WTC11 (cell line): Measurements from ENCODE around the gene ATP1B3.

Experiments used
- CREB1 ChIP-seq: sonication (generic); formaldehyde crosslinking; IDR thresholded peaks from 2 replicates; pipeline ENCODE4 v1.8.0; 2023; ENCODE audit warnings: mild to moderate bottlenecking, missing genetic modification reagents
- GABPB1 ChIP-seq: sonication (generic); formaldehyde crosslinking; IDR thresholded peaks from 2 replicates; pipeline ENCODE4 v1.8.1; 2023; ENCODE audit warnings: mild to moderate bottlenecking, missing genetic modification reagents
- KAT7 ChIP-seq: sonication (generic); formaldehyde crosslinking; IDR thresholded peaks from 2 replicates; pipeline ENCODE4 v1.8.1; 2023; ENCODE audit warnings: missing genetic modification reagents, mild to moderate bottlenecking, borderline replicate concordance
- NFATC4 ChIP-seq: fragments of 250-450 bp; sonication (Bioruptor Pico); IDR thresholded peaks from 2 replicates; pipeline ENCODE4 v1.9.0; 2021; ENCODE audit warnings: mild to moderate bottlenecking
- NFE2L1 ChIP-seq: sonication (generic); formaldehyde crosslinking; IDR thresholded peaks from 2 replicates; pipeline ENCODE4 v1.8.1; 2023; ENCODE audit warnings: missing genetic modification reagents
- SMAD3 ChIP-seq: sonication (generic); formaldehyde crosslinking; IDR thresholded peaks from 2 replicates; pipeline ENCODE4 v1.8.0; 2022; ENCODE audit warnings: missing genetic modification reagents, mild to moderate bottlenecking, borderline replicate concordance
- ZNF138 ChIP-seq: sonication (generic); formaldehyde crosslinking; conservative IDR thresholded peaks from 2 replicates; pipeline ENCODE4 v1.8.1; 2022; ENCODE audit warnings: mild to moderate bottlenecking, moderate library complexity, missing genetic modification reagents
- TF ChIP-seq, protein P1 (sequence below): fragments of 250-450 bp; sonication (Bioruptor Pico); IDR thresholded peaks from 2 replicates; pipeline ENCODE4 v1.8.0; 2021; ENCODE audit warnings: mild to moderate bottlenecking
- TF ChIP-seq, protein P2 (sequence below): fragments of 250-450 bp; sonication (Bioruptor Pico); IDR thresholded peaks from 2 replicates; pipeline ENCODE4 v1.9.0; 2021; ENCODE audit warnings: mild to moderate bottlenecking
- TF ChIP-seq, protein P3 (sequence below): sonication (generic); formaldehyde crosslinking; IDR thresholded peaks from 2 replicates; pipeline ENCODE4 v1.8.1; 2023; ENCODE audit warnings: mild to moderate bottlenecking, missing genetic modification reagents, moderate library complexity
- TF ChIP-seq, protein P4 (sequence below): fragments of 200-600 bp; IDR thresholded peaks from 2 replicates; pipeline ENCODE4 v1.8.0; 2022; ENCODE audit warnings: antibody characterized with exemption
- TF ChIP-seq, protein P5 (sequence below): sonication (generic); formaldehyde crosslinking; conservative IDR thresholded peaks from 2 replicates; pipeline ENCODE4 v1.8.1; 2022; ENCODE audit warnings: mild to moderate bottlenecking, missing genetic modification reagents
- TF ChIP-seq, protein P6 (sequence below): sonication (generic); formaldehyde crosslinking; IDR thresholded peaks from 2 replicates; pipeline ENCODE4 v1.8.1; 2022; ENCODE audit warnings: low read depth, mild to moderate bottlenecking, moderate library complexity, missing genetic modification reagents, borderline replicate concordance

DNA sequence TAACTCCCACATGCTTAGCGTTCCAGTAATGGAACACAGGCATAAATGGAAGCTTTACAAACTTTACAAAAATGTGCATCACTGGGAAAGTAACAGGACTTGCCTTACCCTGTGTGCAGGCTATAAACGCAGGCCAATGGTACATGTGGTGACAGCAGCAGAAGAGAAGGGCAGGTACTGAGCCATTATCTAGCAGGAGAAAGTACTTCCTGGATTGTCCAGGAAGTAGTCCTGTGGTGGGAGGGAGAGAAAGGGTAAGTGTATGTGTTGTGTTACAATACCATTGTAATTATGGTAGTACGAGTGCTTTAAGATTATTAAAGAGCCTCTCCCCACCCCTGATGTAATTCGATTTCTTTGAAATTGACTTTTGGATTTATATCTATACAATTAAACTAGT, 5.3 kb downstream of the ATP1B3 start:
- TF ChIP-seq GABPB1 (CRISPR knock-in tag) (no peak), ZNF138 (no peak), CREB1 (CRISPR knock-in tag) (no peak), SMAD3 (CRISPR knock-in tag) (no peak), KAT7 (CRISPR knock-in tag) (no peak), NFATC4 (CRISPR knock-in tag) (no peak), NFE2L1 (CRISPR knock-in tag) (no peak)
- TF ChIP-seq, protein P1, sequence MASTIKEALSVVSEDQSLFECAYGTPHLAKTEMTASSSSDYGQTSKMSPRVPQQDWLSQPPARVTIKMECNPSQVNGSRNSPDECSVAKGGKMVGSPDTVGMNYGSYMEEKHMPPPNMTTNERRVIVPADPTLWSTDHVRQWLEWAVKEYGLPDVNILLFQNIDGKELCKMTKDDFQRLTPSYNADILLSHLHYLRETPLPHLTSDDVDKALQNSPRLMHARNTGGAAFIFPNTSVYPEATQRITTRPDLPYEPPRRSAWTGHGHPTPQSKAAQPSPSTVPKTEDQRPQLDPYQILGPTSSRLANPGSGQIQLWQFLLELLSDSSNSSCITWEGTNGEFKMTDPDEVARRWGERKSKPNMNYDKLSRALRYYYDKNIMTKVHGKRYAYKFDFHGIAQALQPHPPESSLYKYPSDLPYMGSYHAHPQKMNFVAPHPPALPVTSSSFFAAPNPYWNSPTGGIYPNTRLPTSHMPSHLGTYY (CRISPR knock-in tag), result no peak
- TF ChIP-seq, protein P2, sequence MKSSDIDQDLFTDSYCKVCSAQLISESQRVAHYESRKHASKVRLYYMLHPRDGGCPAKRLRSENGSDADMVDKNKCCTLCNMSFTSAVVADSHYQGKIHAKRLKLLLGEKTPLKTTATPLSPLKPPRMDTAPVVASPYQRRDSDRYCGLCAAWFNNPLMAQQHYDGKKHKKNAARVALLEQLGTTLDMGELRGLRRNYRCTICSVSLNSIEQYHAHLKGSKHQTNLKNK (CRISPR knock-in tag), result no peak
- TF ChIP-seq, protein P3, sequence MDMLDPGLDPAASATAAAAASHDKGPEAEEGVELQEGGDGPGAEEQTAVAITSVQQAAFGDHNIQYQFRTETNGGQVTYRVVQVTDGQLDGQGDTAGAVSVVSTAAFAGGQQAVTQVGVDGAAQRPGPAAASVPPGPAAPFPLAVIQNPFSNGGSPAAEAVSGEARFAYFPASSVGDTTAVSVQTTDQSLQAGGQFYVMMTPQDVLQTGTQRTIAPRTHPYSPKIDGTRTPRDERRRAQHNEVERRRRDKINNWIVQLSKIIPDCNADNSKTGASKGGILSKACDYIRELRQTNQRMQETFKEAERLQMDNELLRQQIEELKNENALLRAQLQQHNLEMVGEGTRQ, result no peak
- TF ChIP-seq, protein P4, sequence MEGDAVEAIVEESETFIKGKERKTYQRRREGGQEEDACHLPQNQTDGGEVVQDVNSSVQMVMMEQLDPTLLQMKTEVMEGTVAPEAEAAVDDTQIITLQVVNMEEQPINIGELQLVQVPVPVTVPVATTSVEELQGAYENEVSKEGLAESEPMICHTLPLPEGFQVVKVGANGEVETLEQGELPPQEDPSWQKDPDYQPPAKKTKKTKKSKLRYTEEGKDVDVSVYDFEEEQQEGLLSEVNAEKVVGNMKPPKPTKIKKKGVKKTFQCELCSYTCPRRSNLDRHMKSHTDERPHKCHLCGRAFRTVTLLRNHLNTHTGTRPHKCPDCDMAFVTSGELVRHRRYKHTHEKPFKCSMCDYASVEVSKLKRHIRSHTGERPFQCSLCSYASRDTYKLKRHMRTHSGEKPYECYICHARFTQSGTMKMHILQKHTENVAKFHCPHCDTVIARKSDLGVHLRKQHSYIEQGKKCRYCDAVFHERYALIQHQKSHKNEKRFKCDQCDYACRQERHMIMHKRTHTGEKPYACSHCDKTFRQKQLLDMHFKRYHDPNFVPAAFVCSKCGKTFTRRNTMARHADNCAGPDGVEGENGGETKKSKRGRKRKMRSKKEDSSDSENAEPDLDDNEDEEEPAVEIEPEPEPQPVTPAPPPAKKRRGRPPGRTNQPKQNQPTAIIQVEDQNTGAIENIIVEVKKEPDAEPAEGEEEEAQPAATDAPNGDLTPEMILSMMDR, result no peak
- TF ChIP-seq, protein P5, sequence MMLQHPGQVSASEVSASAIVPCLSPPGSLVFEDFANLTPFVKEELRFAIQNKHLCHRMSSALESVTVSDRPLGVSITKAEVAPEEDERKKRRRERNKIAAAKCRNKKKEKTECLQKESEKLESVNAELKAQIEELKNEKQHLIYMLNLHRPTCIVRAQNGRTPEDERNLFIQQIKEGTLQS, result no peak
- TF ChIP-seq, protein P6, sequence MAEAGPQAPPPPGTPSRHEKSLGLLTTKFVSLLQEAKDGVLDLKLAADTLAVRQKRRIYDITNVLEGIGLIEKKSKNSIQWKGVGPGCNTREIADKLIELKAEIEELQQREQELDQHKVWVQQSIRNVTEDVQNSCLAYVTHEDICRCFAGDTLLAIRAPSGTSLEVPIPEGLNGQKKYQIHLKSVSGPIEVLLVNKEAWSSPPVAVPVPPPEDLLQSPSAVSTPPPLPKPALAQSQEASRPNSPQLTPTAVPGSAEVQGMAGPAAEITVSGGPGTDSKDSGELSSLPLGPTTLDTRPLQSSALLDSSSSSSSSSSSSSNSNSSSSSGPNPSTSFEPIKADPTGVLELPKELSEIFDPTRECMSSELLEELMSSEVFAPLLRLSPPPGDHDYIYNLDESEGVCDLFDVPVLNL (CRISPR knock-in tag), result no peak
